ENCODE measurements around the gene LRP1B.
"Not testable (repeated sequence)": the region's sequence is repeated elsewhere in the genome, so short reads cannot be mapped to it uniquely, and the experiment has no call there.

LRP1B gene

DNA sequence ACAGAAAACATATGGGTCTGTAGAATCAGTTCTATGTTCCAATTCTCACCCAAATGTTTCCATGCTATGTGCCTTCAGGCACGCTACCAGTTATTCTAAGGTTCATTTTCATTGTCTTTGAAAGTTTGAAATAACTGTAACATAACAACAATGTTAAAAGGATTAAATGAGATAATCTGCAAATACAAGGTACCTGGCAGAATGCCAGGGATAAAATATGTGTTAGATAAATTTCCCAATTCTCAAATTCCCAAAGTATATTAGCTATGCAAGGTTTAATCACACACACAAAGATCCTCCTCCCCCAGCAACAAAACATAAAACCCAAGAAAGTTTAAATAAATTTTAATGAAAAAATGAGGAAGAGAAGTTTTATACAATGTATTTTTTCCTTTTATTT lies 261.2 kb downstream of the LRP1B start:
- DNase-seq = no peak

DNA sequence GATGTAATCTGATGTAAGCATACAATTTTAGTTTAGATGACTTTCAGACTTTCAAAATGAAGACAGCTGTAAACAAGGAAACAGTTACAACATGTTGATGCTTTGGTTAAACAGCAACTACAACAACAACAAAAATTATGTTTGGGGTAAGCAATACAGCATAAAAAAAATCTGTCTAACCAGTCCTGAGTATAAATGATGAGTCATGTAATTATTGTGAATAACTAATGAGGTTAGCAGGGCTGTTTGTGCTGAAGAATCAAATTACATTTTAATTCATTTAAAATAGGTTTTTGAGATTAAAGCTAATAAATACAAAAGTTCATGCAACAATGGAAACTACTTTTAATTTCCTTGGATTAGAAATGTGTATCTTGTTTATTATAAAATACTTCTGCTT lies 266.9 kb downstream of the LRP1B start:
- DNase-seq = no peak

DNA sequence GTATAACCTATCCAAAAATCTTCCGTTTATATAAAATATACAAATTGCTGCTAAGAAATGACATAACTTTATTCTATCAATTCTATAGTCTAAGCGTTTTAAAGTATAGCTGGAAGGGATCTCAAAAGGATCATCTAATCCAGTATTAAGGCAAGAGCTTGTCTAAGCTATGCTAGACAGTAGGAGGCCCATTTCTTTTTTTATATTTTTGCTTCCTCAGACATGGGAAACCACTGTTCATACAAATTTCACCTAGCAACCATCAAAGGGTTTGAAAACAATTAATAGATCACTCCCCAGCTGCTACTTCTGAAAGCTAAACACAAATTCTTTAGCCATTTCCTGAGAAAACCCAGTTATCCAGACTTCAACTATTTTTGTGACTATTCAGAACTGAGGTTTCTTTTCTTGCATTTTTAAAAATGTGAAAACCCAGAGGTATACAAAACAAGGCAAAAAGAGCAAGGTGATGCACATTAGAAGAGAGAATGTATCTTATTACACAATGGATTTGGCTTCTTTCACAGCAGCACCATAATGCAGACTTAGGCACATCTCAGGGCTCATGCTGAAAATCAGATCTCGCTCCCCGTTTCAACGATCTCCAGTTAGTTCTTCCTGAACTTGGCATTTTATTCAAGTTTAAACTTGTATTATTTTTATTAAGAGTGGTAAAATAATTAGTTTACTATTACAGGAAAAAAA lies 274.4 kb downstream of the LRP1B start:
- DNase-seq = no peak

DNA sequence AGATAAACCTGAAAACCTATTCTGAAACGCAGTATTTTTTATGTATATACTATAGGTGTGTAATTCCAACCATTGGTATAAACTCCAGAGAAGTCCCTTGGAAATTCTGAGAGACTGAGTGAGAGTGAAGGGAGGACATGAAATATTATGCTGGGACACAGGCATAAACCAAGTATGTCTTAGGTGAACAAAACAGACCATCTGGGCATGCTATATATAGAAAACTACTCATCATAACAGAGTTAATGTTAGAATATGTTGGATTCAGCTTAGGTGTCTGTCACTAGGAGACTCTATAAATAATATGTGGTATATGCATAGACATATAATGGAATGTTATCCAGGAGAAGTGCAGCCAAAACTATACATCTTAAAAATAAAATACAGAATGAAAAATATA lies 282.6 kb downstream of the LRP1B start:
- no peak for DNase-seq

DNA sequence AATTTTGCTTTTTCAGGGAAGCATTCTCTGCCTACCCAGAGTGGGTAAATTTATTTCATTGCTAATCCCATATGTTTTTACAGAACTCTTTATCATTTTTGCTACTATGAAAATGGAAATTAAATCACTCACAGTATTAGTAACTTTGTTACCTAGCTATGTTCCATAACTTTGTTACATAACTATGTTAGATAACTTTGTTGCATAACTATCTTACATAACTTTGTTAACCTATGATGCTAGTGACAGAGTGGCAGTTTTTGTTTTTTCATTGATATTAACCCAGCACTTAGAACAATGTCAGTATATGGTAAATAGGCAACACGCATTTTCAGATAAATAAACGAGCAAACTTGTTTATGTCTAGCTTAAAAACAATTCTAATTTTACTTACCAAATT lies 286.6 kb downstream of the LRP1B start:
- DNase-seq = no peak

DNA sequence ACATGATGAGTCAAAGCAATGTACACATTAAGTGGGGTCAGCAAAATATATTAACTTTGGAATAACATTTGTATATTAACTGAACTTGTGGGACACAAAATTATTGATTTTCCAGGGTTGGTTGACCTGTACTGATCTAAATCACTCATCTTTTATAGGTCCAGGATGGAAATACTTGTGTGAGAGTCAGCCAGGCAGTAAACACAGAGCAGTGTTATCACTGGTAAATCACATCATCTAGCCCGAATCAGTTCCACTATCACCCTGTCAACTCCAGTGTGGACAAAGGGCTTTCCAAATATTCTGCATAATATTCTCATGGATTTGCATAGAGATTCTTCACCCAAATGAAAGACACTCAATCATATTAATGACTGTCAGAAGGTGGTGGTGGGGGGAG lies 295.7 kb downstream of the LRP1B start:
- DNase-seq = no peak

DNA sequence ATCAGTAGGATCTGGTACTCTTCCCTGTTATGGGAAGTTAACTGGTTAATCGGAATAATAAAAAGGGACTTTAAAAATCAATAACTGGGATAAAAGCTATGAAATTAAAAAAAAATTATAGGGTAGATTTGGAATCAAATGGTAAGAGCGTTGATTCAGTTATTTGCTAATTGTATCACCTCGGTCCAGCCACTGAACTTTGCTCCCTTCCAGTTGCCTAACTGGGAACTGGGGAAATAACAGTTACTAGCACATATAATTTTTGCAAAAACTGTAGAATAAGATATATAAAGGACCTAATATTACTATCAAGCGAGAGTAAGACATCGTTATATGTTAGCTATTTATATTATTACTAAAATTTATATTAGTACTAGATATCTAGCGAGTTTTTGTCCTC lies 302.1 kb downstream of the LRP1B start:
- DNase-seq = no peak

DNA sequence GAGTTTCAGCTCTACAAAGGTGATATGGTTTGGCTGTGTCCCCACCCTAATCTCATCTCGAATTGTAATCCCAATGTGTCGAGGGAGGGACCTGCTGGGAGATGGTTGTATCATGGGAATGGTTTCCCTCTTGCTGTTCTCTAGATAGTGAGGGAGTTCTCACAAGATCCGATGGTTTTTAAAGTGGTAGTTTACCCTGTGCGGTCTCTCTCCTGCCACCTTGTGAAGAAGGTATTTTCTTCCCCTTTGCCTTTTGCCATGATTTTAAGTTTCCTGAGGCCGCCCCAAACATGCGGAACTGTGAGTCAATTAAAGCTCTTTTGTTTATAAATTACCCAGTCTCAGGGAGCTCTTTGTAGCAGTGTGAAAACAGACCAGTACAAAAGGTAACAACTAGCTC lies 306.0 kb downstream of the LRP1B start:
- no peak for DNase-seq

DNA sequence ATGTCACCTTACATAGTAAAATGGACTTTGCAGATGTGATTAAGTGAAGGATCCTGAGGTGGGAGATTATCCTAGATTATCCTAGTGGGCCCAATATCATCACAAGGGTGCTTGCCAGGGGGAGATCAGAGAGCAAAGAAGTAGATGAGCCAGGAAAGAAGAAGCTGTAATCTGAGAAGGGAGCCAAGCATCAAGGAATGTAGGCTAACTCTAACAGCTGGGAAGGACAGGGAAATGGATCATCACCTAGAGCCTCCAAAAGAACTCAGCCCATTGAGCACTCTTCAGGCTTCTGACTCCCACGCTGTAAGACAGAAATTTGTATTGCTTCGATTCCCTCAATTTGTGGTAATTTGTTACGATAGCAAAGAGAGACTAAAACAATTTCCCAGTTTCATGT lies 309.9 kb downstream of the LRP1B start:
- DNase-seq = no peak

DNA sequence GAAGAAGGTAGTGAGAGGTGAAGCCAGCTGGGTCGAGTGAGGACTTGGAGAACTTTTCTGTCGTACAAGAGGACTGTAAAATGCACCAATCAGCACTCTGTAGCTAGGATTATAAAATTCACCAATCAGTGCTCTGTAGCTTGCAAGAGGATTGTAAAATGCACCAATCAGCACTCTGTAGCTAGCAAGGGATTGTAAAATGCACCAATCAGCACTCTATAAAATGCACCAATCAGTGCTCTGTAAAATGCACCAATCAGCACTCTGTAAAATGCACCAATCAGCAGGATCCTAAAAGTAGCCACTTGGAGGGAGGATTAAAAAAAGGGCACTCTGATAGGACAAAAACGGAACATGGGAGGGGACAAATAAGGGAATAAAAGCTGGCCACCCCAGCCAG lies 315.5 kb downstream of the LRP1B start:
- DNase-seq = not testable (repeated sequence)

DNA sequence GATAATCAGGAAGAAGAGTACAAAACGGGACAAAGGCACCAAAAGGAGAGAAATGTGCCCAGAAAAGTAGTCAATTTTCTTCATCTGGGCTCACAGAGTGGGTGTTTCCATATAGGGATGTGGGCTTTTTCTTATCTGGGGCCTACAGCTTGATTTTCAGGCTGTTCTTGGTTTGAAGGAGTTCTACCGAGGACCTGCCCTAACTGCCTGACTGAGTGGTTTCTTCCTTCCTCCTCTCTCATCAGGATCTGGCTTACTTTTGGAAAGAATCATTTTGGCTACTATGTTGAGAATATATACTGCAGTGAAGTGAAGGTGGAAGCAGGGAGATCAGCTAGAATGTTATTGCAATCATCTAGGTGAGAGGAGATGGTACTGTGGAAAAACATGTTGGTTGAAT lies 316.7 kb downstream of the LRP1B start:
- no peak for DNase-seq

DNA sequence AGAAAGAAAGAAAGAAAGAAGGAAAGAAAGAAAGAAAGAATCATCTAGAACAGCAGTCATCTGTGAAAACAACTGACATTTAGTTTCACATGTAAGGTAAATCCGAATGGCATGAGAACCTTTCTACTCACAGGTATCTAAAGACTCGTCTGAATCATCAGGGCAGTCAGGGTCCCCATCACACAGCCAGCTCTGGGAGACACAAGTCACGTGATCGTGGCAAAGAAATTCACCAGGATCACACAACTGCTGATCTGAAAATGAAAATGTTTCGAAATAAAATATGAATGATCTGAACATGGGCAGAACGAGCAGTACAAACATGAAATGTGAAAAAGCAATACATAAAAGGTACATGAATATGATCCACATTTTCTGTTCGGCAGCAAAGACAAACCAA lies 320.7 kb downstream of the LRP1B start:
- DNase-seq = no peak

DNA sequence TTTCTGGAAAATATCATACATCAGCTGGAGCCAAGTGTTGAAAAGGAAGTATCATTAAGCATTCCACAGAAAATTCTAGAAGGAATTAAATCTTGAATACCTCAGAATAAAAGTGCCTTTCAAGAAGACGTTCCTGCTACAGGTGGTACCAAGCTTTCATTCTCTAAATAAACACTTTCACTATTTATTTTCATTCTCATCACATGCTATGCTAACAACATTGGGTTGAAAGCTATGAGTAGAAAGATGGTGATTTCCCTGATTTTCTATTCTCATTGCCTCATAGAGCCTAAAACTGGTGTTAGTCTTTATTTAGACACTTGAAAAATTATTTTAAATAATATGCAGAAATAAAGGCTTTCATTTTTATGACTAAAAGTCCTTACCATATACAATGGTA lies 324.7 kb downstream of the LRP1B start:
- DNase-seq = no peak

DNA sequence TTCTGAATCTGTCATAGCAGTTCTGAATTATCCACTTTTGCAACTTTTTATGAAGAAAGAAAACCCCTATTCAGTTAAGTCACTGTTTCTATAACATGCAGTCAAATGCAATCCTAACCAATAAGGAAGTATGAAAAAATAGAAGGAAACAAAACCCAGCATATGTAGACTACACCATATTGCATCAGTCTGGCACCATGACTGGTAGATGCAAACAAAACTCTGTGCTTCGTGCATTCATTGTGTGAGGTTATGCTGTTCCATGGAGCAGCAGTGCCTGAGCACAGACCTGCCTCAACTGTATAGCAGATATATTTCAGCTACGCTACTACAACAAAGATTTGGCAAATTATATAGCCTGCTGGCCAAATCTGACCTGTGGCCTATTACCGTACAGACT lies 325.5 kb downstream of the LRP1B start:
- no peak for DNase-seq

DNA sequence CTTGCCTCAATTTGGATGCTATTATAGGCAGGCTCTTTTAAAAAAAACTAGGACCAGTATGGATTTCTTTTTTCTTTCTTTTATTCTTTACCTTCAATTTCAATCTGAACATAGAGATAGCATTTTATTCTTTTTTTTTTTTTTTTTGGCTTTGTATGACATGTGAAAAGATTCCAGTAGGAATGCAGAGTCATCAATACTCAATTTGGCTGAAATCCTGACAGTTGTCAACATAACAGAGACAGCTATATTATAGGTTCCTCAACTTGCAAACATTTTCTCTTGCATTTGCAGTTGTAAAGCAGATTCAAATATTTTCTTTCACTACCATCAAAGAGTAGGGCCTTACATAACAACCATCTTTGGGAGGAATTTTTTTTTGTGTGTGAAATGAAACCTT lies 334.4 kb downstream of the LRP1B start:
- no peak for DNase-seq

DNA sequence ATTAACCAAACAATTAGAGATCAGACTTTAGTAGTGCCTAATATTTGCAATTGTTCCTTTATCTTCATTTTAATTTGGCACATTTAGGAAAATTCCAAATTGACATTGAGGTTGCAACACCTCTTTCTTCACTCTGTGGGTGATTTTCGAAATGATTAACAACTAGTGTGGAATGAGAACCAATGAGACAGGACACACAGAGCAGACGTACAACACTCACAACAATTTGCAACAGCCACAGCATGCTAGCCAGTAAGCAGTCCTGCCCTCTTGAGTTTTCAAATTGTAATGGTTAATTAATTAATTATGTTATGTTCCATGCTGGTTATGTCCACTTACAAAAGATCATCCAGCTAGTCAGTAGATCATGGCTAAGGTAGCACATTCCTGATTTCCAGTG lies 339.3 kb downstream of the LRP1B start:
- DNase-seq = no peak

DNA sequence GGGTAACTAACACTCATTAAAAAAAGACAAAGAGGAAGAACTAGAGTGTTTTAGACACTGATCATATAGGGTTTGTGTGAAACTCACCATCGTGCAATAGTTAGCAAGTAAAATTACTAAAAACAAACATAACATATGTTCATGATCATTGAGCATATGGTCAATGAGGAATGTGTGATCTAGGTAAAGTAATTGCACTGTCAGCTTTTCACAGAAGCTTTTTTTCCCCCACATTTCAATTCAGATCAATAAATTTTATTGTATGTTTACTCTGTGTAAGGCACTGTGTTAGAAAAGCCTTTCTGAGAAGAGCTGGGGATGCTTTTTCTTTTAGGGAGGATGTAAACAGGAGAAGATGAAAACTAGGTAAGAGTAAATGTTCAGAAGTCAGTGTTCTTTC lies 348.2 kb downstream of the LRP1B start:
- no peak for DNase-seq

DNA sequence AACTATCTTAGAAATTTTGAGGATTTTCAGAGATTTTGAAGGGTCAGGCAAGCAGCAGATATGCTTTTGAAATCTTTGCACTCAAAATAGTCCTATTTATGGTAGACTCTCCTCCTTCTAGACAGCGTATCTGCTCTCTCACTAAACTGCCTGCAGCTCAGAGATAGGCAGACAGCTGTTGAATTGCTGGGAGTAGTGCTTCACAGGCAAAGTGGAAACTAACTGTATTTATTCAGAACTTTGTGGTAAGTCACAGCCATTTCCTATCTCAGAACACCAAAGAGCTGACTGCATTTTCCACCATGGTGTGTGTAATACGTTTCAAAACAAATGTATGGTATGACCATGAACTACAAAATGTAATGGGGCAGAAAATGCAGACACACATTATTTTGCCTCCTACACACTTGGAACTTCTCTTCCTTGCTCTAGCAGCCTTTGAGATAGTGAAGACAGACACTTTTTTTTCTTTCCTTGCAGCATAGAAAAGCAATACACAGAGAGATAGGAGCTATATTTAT lies 352.4 kb downstream of the LRP1B start:
- no peak for DNase-seq

DNA sequence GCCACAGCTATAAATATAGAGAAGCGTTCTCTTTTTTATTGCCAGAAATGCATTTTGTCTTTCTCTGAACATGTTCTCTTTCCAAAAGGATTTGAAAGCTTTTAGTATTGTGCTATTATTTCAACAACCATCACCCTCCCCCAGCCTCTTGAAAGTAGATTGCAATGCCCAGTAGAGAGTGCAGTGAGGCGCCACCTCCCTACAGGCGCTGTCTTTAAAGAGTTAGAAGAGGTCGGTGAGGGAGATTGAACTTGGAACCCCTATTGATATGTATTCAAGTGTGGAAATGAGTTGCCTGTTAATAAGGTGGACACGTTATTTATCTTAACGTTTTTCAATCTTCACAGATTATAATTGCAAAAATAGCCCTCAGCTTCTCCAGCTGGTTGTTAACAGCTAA lies 360.3 kb downstream of the LRP1B start:
- no peak for DNase-seq

DNA sequence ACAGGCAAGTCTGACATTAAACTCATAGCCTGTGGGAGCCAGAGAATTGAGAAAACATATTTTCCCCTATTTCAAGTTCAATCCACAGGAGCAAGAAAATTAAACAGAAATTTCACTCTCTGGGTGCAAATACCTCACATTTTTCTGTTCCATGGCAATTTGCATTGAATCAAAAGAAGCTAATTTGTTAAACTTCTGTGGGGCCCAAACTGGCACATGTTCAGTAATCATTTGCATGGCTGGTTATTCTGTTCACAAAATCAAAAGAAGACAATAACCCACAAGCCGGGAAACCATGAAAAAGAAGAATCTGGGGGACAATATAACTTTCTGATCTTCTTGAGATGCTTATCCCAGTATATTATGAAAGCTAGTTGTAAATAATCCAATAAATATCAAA lies 363.1 kb downstream of the LRP1B start:
- no peak for DNase-seq

DNA sequence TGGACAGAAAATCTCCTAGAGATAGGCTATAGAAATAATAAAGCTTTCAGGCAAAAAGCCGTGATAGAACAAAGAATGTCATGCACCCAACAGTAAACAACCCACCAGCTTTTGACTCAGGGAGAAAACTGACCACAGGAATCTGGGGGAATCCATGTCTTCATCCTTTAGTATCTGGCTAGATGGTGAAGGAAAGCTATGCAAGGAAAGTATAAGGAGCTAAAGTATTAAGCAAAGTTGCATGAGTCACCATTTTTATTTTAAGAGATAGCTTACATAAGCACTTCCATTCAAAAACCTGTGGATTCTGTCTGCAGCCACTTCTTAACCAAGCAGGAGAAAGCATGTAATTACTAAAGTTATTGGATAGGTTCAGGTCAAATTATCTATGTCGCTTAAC lies 363.8 kb downstream of the LRP1B start:
- DNase-seq = no peak

DNA sequence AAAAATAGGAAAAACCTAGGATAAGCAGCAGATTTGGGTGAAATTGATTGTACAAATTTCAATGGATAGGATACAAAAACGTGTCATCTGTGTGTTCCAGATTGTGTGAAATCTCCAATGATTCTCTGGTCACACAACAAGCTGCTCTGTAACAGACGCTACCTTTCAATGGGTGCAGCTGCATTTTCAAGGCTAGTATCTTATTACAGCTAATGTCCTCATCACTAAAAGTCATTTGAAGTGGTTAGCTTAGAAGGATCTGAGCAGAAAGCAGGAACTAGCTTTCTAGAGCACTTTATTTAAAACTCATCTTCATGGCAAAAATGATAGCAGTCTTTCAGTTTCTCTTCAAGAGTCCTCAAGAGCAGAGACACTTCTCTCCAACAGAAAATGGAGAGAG lies 364.6 kb downstream of the LRP1B start:
- DNase-seq = no peak

DNA sequence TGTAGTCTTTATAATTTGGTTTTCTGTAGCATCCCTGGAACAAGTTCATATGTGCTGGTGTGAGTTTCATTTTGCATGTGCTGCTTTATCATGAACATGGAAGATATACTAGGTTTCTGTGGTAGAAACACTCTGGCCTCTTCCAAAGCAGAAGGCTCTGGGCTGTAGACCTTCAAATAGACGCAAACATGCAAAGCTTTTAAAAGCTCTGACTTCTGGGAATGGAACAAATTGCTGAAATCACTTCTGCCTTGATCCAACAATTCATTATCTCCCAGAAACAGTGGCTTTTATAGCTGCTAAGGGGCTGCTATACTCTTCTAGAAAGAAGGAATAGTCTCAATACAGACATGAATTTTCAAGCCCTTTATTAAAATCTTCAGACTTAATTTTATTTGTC lies 382.2 kb downstream of the LRP1B start:
- no peak for DNase-seq

DNA sequence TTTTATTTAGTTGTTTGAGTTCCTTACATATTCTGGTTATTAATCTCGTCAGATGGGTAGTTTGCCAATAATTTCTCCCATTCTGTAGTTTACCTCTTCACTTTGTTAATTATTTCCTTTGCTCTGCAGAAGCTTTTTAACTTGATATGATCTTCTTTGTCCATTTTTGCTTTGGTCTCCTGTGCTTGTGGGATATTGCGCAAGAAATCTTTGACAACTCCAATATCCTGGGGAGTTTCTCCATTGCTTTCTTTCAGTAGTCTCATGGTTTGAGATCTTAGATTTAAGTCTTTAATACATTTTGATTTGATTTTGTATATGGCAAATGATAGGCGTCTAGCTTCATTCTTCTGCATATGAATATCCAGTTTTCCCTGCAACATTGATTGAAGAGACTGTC lies 389.2 kb downstream of the LRP1B start:
- no peak for DNase-seq

DNA sequence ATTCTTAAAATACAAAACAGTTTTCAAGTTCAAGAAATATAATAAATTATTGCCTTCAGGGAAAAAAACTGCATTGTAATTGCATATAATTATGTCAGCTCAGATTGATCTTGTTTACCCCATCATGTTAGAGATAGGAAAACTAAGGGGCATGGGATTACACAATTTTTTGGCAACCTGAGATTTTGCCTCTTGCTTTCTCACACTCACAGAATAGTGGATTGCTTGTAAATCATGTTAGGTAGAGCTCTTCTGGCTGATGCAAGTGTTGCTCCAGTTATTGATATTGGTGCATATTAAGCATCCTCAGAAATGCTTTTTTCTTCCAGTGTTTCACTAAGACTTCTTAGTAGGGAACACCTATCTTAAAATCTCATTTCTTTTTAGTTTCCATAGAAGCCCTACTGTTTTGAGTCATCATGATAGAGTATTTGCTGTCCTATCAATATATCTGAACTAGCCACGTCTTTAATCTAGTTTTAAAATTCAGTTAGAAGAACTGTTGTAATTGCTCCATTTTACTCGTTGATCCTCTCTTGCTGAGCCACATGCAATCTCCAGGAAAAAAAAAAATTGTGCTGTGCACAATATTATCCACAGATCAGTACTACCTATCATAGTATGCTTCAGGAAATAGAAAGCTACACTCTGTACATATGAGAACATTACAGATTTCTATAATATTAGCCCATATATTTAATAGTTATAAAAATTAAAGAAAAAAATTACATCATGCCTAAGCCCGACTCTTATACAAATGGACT lies 393.1 kb downstream of the LRP1B start:
- DNase-seq = no peak

Data from stimulated activated naive CD4-positive, alpha-beta T cell (primary cell).